K562 (cell line): Measurements from ENCODE around the gene TMEM214. TPM values are rescaled to one million over a fixed set of nuclear protein-coding genes. Genes with fewer than 3 reads are reported as not detected.

Experiments used
- ATF2 ChIP-seq: sonication (generic); formaldehyde crosslinking; IDR thresholded peaks from 2 replicates; pipeline ENCODE4 v1.8.1; 2022; ENCODE audit warnings: missing genetic modification reagents
- CBFA2T3 ChIP-seq: fragments of 450-650 bp; IDR thresholded peaks from 2 replicates; pipeline ENCODE4 v1.6.1; 2017
- CEBPB ChIP-seq: fragments of 450-650 bp; IDR thresholded peaks from 2 replicates; pipeline ENCODE4 v1.6.1; 2016; ENCODE audit warnings: missing genetic modification characterization, missing compliant biosample characterization
- E2F5 ChIP-seq: sonication (generic); formaldehyde crosslinking; IDR thresholded peaks from 2 replicates; pipeline ENCODE4 v1.8.0; 2022; ENCODE audit warnings: mild to moderate bottlenecking, missing genetic modification reagents
- ELF4 ChIP-seq: fragments of 450-650 bp; formaldehyde crosslinking; IDR thresholded peaks from 2 replicates; pipeline ENCODE4 v1.4.0; 2022; ENCODE audit warnings: missing genetic modification characterization
- HMBOX1 ChIP-seq: sonication (generic); IDR thresholded peaks from 2 replicates; pipeline ENCODE4 v1.6.1; 2016
- HMG20B ChIP-seq: fragments of 250-450 bp; sonication (Bioruptor Pico); IDR thresholded peaks from 2 replicates; pipeline ENCODE4 v1.5.0; 2021; ENCODE audit warnings: mild to moderate bottlenecking
- HNRNPH1 ChIP-seq: fragments of 200-400 bp; formaldehyde crosslinking; optimal IDR thresholded peaks from 2 replicates; pipeline ENCODE3; 2017; ENCODE audit warnings: low read depth, mild to moderate bottlenecking, low read length, moderate library complexity
- HSF4 ChIP-seq: fragments of 250-450 bp; sonication (Bioruptor Pico); IDR thresholded peaks from 2 replicates; pipeline ENCODE4 v2.1.2; 2022; ENCODE audit warnings: mild to moderate bottlenecking, moderate library complexity, borderline replicate concordance
- KDM5B ChIP-seq: fragments of 200-600 bp; sonication (generic); IDR thresholded peaks from 2 replicates; pipeline ENCODE4 v1.6.1; 2012; ENCODE audit warnings: low read depth, mild to moderate bottlenecking, moderate library complexity, low read length, control low read depth, inconsistent platforms; ENCODE audit not compliant: insufficient replicate concordance
- MAZ ChIP-seq, 2 experiments: fragments of 450-650 bp in 1 of 2; sonication (generic) in 1 of 2; formaldehyde crosslinking; IDR thresholded peaks in 1 of 2; conservative IDR thresholded peaks in 1 of 2; 2 replicates each; pipeline versions ENCODE4 v1.4.0 to v1.5.0; 2020; ENCODE audit warnings: mild to moderate bottlenecking in 1 of 2, missing genetic modification reagents in 1 of 2
- MBD2 ChIP-seq: sonication (generic); IDR thresholded peaks from 2 replicates; pipeline ENCODE4 v1.6.1; 2016; ENCODE audit warnings: low read depth, borderline replicate concordance
- MECOM ChIP-seq: fragments of 250-450 bp; sonication (Bioruptor Pico); IDR thresholded peaks from 2 replicates; pipeline ENCODE4 v1.8.0; 2022; ENCODE audit warnings: inconsistent platforms
- NBN ChIP-seq: fragments of 450-650 bp; IDR thresholded peaks from 2 replicates; pipeline ENCODE4 v1.6.1; 2016; ENCODE audit warnings: low read depth, mild to moderate bottlenecking
- PHF20 ChIP-seq: fragments of 450-650 bp; IDR thresholded peaks from 2 replicates; pipeline ENCODE4 v1.6.1; 2018; ENCODE audit not compliant: partially characterized antibody
- POLR2AphosphoS2 ChIP-seq: IDR thresholded peaks from 2 replicates; pipeline ENCODE4 v1.6.1; 2012; ENCODE audit warnings: low read length, improper control_type of control experiment
- RBM22 ChIP-seq: fragments of 200-400 bp; formaldehyde crosslinking; IDR thresholded peaks from 2 replicates; pipeline ENCODE4 v1.6.1; 2018; ENCODE audit warnings: low read length, low read depth; ENCODE audit not compliant: poor library complexity, severe bottlenecking
- STAT6 ChIP-seq: sonication (generic); formaldehyde crosslinking; IDR thresholded peaks from 2 replicates; pipeline ENCODE4 v1.8.1; 2023; ENCODE audit warnings: mild to moderate bottlenecking, missing genetic modification reagents
- ZC3H4 ChIP-seq: sonication (generic); formaldehyde crosslinking; IDR thresholded peaks from 2 replicates; pipeline ENCODE4 v1.9.0; 2021; ENCODE audit warnings: missing genetic modification reagents, borderline replicate concordance
- ZFP36 ChIP-seq: fragments of 150-350 bp; IDR thresholded peaks from 2 replicates; pipeline ENCODE4 v1.6.1; 2018; ENCODE audit warnings: low read length, low read depth; ENCODE audit not compliant: partially characterized antibody
- ZKSCAN8 ChIP-seq: fragments of 200-800 bp; sonication (Bioruptor generic); IDR thresholded peaks from 2 replicates; pipeline ENCODE4 v1.6.1; 2016; ENCODE audit warnings: missing genetic modification characterization, missing compliant biosample characterization
- ZNF232 ChIP-seq: sonication (generic); formaldehyde crosslinking; IDR thresholded peaks from 2 replicates; pipeline ENCODE4 v1.8.0; 2022; ENCODE audit warnings: mild to moderate bottlenecking, missing genetic modification reagents
- ZNF316 ChIP-seq: fragments of 450-650 bp; IDR thresholded peaks from 2 replicates; pipeline ENCODE4 v1.6.1; 2016
- ZNF408 ChIP-seq: fragments of 250-450 bp; sonication (Bioruptor Pico); IDR thresholded peaks from 2 replicates; pipeline ENCODE4 v1.4.0; 2020; ENCODE audit warnings: low read depth, mild to moderate bottlenecking, moderate library complexity
- ZNF778 ChIP-seq: fragments of 450-650 bp; formaldehyde crosslinking; IDR thresholded peaks from 2 replicates; pipeline ENCODE4 v1.4.0; 2020; ENCODE audit warnings: mild to moderate bottlenecking, moderate library complexity
- polyA plus RNA-seq, 8 experiments: library from polyadenylated mRNA; depleted of rRNA in 4 of 8; stranded (reverse) in 5 of 8; unstranded in 3 of 8; fragments of >200 nt; fragmentation: Nextera tagmentation in 2 of 8; fragmentation: Illumina TruSeq in 1 of 8; extraction: Ambion mirVana in 2 of 8; extraction: Trizol in 1 of 8; gene quantifications; 2 replicates each; pipeline versions ENCODE4 v1.2.1 to v1.2.3, GENCODE V29; 2011 to 2014; ENCODE audit warnings: inconsistent platforms in 1 of 8, missing spikeins in 1 of 8
- total RNA-seq, 7 experiments: library from RNA; depleted of rRNA in 6 of 7; stranded (reverse); fragments of >200 nt in 6 of 7; fragmentation: Illumina TruSeq in 2 of 7; extraction: Trizol in 2 of 7; gene quantifications; 2 replicates each; pipeline versions ENCODE4 v1.2.1 to v1.2.3, GENCODE V29; 2011 to 2021; ENCODE audit warnings: low replicate concordance in 1 of 7

TMEM214 gene
- total and polyA plus RNA-seq, 9 of the 15 experiments (the other 6 are each of a cell fraction or from before 2014, with no cell fraction given), result 11.4 to 81.4 (median 44.1) TPM

GRCh38 chr2:27050281-27050995, 17.7 kb downstream of the TMEM214 start (continued):
- TF ChIP-seq STAT6, result no peak
- peak; percentile 96 for TF ChIP-seq KDM5B
- TF ChIP-seq HNRNPH1, result no peak
- TF ChIP-seq ZKSCAN8 (CRISPR knock-in tag), result no peak
- peak; percentile 92; the same call in 1 of the 2 replicates for TF ChIP-seq POLR2AphosphoS2
- no peak for TF ChIP-seq ATF2 (CRISPR knock-in tag)
- no peak for TF ChIP-seq ZNF232 (CRISPR knock-in tag)
- TF ChIP-seq MAZ (CRISPR knock-in tag; conservative IDR thresholded peaks at IDR 0.05 in 1 of 2, IDR thresholded peaks at IDR 0.05 in 1 of 2), result no peak; a peak in 1 of 4 replicates
- no peak for TF ChIP-seq NBN
- TF ChIP-seq CEBPB (tag), result no peak
- TF ChIP-seq ZFP36, result peak; percentile 22
- TF ChIP-seq ZC3H4 (CRISPR knock-in tag), result no peak
- no peak for TF ChIP-seq MBD2
- no peak for TF ChIP-seq E2F5 (CRISPR knock-in tag)
- TF ChIP-seq HMBOX1, result no peak
- TF ChIP-seq MECOM (CRISPR knock-in tag), result no peak
- TF ChIP-seq ZNF316, result no peak
- TF ChIP-seq ZNF408 (CRISPR knock-in tag), result no peak
- TF ChIP-seq RBM22, result peak; percentile 77
- peak; percentile 18; the same call in 1 of the 2 replicates for TF ChIP-seq CBFA2T3
- no peak for TF ChIP-seq ZNF778 (CRISPR knock-in tag)
- peak; percentile 72 for TF ChIP-seq ELF4 (CRISPR knock-in tag)
- TF ChIP-seq HMG20B (CRISPR knock-in tag), result no peak
- peak; percentile 19 for TF ChIP-seq PHF20
- no peak for TF ChIP-seq HSF4 (CRISPR knock-in tag)
